ENCODE measurements around the gene NKPD1. TPM values are rescaled to one million over a fixed set of nuclear protein-coding genes. Genes with fewer than 3 reads are reported as not detected.

The NKPD1 gene
- total RNA-seq, 6 experiments from 2014 or later: 0.06 TPM; not detected in 5

DNA sequence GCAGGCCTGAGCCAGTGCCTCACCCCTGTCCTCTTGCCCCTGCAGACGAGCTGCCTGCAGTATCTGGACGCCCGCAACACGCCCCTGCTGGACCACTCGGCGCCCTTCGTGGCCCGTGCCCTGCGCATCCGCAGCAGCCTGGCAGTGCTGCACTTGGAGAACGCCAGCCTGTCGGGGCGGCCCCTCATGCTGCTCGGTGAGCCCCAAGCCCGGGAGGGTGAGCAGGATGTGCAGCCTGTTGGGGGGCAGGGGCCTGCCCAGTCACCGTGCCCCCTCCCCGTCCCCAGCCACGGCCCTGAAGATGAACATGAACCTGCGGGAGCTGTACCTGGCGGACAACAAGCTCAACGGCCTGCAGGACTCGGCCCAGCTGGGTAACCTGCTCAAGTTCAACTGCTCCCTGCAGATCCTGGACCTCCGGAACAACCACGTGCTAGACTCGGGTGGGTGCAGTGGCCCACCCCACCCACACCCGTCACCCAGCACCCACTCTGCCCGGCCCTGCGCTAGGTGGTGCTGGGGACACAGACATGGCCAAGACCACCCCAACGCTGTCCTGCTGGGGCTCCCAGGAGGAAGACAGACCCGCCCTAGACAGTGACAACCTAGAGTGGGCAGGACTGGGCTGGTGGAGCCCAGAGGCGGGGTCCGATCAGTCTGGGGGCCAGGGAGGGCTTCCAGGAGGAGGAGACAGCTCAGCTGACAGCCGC is 18.6 kb downstream of the NKPD1 start:
- Histone ChIP-seq H3K36me3 (peaks cover 0 to 13% (median 0%) of the 10 kb centered on the region in 4 donors), H3K27me3 (no peaks in the 10 kb centered on the region), H3K4me3 (no peak overlapping the region), H3K9me3 (no peaks in the 10 kb centered on the region), H3K4me1 (no peaks in the 10 kb centered on the region), H3K27ac (no peak overlapping the region)
- DNase-seq (no peak), ATAC-seq (no peak)
- WGBS (ENCODE audit: insufficient coverage, low coverage, low lambda C conversion rate, missing lambda C conversion rate): 90% methylated on average over 7 of the region's 33 CpGs
- TF ChIP-seq POLR2A (IDR thresholded peaks at IDR 0.05): no peak
- TF ChIP-seq, protein P1, sequence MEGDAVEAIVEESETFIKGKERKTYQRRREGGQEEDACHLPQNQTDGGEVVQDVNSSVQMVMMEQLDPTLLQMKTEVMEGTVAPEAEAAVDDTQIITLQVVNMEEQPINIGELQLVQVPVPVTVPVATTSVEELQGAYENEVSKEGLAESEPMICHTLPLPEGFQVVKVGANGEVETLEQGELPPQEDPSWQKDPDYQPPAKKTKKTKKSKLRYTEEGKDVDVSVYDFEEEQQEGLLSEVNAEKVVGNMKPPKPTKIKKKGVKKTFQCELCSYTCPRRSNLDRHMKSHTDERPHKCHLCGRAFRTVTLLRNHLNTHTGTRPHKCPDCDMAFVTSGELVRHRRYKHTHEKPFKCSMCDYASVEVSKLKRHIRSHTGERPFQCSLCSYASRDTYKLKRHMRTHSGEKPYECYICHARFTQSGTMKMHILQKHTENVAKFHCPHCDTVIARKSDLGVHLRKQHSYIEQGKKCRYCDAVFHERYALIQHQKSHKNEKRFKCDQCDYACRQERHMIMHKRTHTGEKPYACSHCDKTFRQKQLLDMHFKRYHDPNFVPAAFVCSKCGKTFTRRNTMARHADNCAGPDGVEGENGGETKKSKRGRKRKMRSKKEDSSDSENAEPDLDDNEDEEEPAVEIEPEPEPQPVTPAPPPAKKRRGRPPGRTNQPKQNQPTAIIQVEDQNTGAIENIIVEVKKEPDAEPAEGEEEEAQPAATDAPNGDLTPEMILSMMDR (IDR thresholded peaks at IDR 0.05): no peak
- intact Hi-C loops (cut with DNase I): no loop called here

- H3K36me3 ChIP-seq: peaks cover 0 to 13% (median 0%) of the 10 kb centered on the region in 4 donors
- DNase-seq (no peak), ATAC-seq (no peak)
- no peaks in the 10 kb centered on the region for H3K9me3 ChIP-seq
- intact Hi-C loops (cut with DNase I): no loop called here
- no peak for TF ChIP-seq POLR2A (IDR thresholded peaks at IDR 0.05)
- TF ChIP-seq, protein P1 (IDR thresholded peaks at IDR 0.05): no peak
- no peak overlapping the region for H3K27ac ChIP-seq
- no peaks in the 10 kb centered on the region for H3K27me3 ChIP-seq
- WGBS (ENCODE audit: insufficient coverage, low coverage, low lambda C conversion rate, missing lambda C conversion rate): 93% methylated on average over 3 of the region's 28 CpGs
- no peaks in the 10 kb centered on the region for H3K4me1 ChIP-seq
- H3K4me3 ChIP-seq: no peak overlapping the region
These were observed 19.4 kb downstream of the NKPD1 start for GRCh38 chr19:45141203-45141900.

DNA sequence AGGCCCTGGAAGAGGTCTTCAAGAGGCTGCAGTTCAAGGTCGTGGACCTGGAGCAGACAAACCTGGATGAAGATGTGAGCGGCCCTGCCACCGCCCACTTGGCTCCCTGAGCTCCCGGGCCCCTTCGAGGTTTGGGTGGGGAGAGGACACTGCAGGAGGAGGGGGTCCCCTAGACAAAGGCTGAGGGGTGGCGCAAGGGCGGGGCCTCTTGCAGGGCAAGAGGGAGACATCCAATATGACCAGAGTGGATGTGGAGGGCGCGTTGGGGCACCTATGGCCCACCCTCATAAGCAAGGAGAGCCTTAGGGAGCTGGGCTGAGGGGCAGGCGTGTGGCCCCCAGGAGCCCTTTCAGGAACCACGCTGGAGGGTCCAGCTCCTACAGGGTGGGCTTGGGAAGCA is 20.2 kb downstream of the NKPD1 start:
- ATAC-seq: no peak
- H3K36me3 ChIP-seq: peaks cover 0 to 13% (median 0%) of the 10 kb centered on the region in 4 donors
- intact Hi-C loops (cut with DNase I): no loop called here
- DNase-seq: no peak
- no peak for TF ChIP-seq POLR2A (IDR thresholded peaks at IDR 0.05)
- TF ChIP-seq, protein P1 (IDR thresholded peaks at IDR 0.05): no peak
- H3K27ac ChIP-seq: no peak overlapping the region
- no peaks in the 10 kb centered on the region for H3K4me1 ChIP-seq
- H3K27me3 ChIP-seq: no peaks in the 10 kb centered on the region
- H3K9me3 ChIP-seq: no peaks in the 10 kb centered on the region
- 93% methylated on average over 5 of the region's 11 CpGs for WGBS (ENCODE audit: insufficient coverage, low coverage, low lambda C conversion rate, missing lambda C conversion rate)
- H3K4me3 ChIP-seq: no peak overlapping the region

- no peak for TF ChIP-seq POLR2A (IDR thresholded peaks at IDR 0.05)
- TF ChIP-seq, protein P1 (IDR thresholded peaks at IDR 0.05): no peak
- no peaks in the 10 kb centered on the region for H3K27me3 ChIP-seq
- DNase-seq: no peak
- no peak for ATAC-seq
- H3K9me3 ChIP-seq: no peaks in the 10 kb centered on the region
- H3K4me1 ChIP-seq: no peaks in the 10 kb centered on the region
- intact Hi-C loops (cut with DNase I): no loop called here
- no peak overlapping the region for H3K4me3 ChIP-seq
- 92% methylated on average over 2 of the region's 8 CpGs for WGBS (ENCODE audit: insufficient coverage, low coverage, low lambda C conversion rate, missing lambda C conversion rate)
- H3K36me3 ChIP-seq: peaks cover 0 to 9% (median 0%) of the 10 kb centered on the region in 4 donors
- no peak overlapping the region for H3K27ac ChIP-seq
These were observed 20.7 kb downstream of the NKPD1 start for GRCh38 chr19:45140144-45140503.
